GM13976 (cell line): ENCODE data around the gene PUDP.

ENCODE experiments used
- DNase-seq: peaks from one replicate; pipeline ENCODE4 v3.0.0; 2012; ENCODE audit warnings: low spot score
- CTCF ChIP-seq: IDR thresholded peaks from 2 replicates; pipeline ENCODE4 v1.5.1; 2012; ENCODE audit warnings: borderline replicate concordance, mild to moderate bottlenecking; ENCODE audit not compliant: insufficient read depth; ENCODE audit errors: extremely low read depth, missing control alignments, control extremely low read depth
- in situ Hi-C: fragments of 300-500 bp; cut with MboI; formaldehyde crosslinking; loops from one replicate; pipeline ENCODE4 v1.12.0; 2022; ENCODE audit warnings: low sequenced_read_pairs, mixed read lengths, inconsistent platforms; ENCODE audit not compliant: unreplicated experiment

The PUDP gene

GRCh38 chrX:7147978-7148854, at the start of gene PUDP:
Gene PUDP, minus strand, starts transcription at chrX:7148153. Its CDS starts 40 bp downstream, at chrX:7148113.
- in situ Hi-C loops = no loop called here
- peak; percentile 38 for TF ChIP-seq CTCF
- peak; percentile 94 for DNase-seq

DNA sequence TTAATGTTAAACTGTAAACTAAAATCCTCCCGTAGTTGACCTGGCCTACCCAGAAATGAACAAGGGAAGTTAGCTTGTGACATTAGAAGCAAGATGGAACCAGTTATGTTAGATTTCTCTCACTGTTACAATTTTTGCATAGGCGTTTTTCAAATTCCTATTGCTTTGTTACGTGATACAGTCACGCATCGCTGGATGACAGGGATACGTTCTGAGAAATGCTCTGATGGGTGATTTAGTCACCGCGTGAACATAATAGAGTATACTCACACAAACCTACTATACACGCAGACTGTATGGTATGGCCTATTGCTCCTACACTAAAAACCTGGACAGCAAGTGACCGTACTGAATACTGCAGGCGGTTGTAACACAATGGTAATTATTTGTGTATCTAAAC, 46.7 kb upstream of the PUDP start:
- in situ Hi-C loops = no loop called here
- TF ChIP-seq CTCF = no peak
- DNase-seq = no peak

DNA sequence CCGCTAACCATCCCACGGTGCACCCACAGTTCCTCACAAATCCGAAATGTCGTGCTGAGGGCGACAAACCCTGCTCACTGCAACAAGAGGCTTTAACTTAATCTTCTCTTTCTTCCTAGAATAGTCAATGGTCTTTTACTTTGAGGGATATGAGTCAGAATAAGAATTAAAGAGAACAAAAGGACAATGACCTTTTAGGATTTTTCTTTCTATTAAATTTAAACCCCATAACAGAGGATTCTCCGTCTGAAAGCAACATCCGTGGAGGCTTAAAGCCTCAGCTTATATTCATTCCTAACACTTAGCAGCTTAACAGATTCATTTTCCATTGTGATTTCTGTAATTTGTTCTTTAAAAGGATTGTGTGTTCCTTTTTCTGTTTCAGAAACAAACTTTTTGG, 44.9 kb upstream of the PUDP start:
- in situ Hi-C loops = no loop called here
- no peak for TF ChIP-seq CTCF
- no peak for DNase-seq

- in situ Hi-C loops = no loop called here
- TF ChIP-seq CTCF = no peak
- no peak for DNase-seq
Measured at GRCh38 chrX:7191681-7192110, 43.7 kb upstream of the PUDP start.

DNA sequence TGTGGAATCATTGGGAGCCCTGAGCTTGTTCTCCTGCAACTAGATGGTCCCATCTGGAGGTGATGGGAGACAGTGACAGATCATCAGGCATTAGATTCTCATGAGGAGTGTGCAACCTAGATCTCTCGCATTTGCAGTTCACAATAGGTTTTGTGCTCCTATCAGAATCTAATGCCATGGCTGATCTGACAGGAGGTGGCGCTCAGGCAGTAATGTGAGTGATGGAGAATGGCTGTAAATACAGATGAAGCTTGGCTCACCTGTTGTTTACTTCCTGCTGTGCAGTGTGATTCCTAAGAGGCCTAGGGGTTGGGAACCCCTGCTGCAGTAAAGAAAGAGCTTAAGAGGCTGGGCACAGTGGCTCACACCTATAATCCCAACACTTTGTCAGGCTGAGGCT, 42.2 kb upstream of the PUDP start:
- no peak for DNase-seq
- in situ Hi-C loops = no loop called here
- TF ChIP-seq CTCF = no peak

DNA sequence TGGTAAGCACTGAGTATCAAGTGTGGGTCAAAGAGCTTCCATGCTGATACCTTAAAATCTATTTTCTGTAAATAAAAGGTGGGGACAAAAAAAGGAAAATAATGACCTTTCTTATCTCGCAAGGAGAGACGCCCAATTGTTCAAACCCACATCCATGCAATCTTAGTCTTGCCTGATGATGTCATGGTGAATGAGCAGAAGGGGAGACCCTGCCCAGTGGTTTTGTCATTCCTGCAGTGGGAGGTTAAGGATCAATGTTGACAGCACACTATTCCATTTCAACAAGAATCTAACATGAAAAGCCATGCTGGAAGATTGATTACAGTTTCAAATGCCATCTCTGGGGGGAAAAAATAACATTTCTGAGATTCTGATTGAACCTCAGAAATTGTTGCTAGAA, 40.7 kb upstream of the PUDP start:
- no peak for TF ChIP-seq CTCF
- DNase-seq = no peak
- in situ Hi-C loops = no loop called here
